ENCODE results near the gene MACF1. TPM values are rescaled to one million over a fixed set of nuclear protein-coding genes. Genes with fewer than 3 reads are reported as not detected.

The MACF1 gene
- total and polyA plus RNA-seq, 12 donors = 85.3 to 379 (median 305) TPM

- TF ChIP-seq CTCF (IDR thresholded peaks at IDR 0.05) = no peak
- peaks cover 0 to 4% (median 0%) of the 10 kb centered on the region in 9 donors for H3K36me3 ChIP-seq
- 51 to 53% methylated on average over 4 of the region's 4 CpGs for WGBS, 2 donors
- H3K27ac ChIP-seq = peak overlapping the region in 9 of 10 donors; percentile 48 to 89 (median 82)
- H3K9me3 ChIP-seq = no peaks in the 10 kb centered on the region
- peak overlapping the region in 6 of 10 donors; percentile 11 to 51 (median 38) for H3K4me3 ChIP-seq
- intact Hi-C loops (cut with DNase I) = no loop called here
- H3K27me3 ChIP-seq = no peaks in the 10 kb centered on the region
- peaks cover 11 to 91% (median 77%) of the 10 kb centered on the region in 9 donors for H3K4me1 ChIP-seq
- ATAC-seq (no peak), DNase-seq (no peak)
Measured at GRCh38 chr1:39216771-39217170, 12.3 kb downstream of the MACF1 start.

GRCh38 chr1:39220891-39221870 is 16.7 kb downstream of the MACF1 start:
- WGBS, 2 donors = 91 to 92% methylated on average over 10 of the region's 10 CpGs
- DNase-seq (no peak), ATAC-seq (no peak)
- no peaks in the 10 kb centered on the region for H3K27me3 ChIP-seq
- no peak for TF ChIP-seq CTCF (IDR thresholded peaks at IDR 0.05)
- peaks cover 3 to 82% (median 64%) of the 10 kb centered on the region in 9 donors for H3K4me1 ChIP-seq
- H3K4me3 ChIP-seq = no peak overlapping the region
- H3K36me3 ChIP-seq = peaks cover 0 to 4% (median 0%) of the 10 kb centered on the region in 9 donors
- H3K27ac ChIP-seq = no peak overlapping the region
- intact Hi-C loops (cut with DNase I) = no loop called here
- no peaks in the 10 kb centered on the region for H3K9me3 ChIP-seq

DNA sequence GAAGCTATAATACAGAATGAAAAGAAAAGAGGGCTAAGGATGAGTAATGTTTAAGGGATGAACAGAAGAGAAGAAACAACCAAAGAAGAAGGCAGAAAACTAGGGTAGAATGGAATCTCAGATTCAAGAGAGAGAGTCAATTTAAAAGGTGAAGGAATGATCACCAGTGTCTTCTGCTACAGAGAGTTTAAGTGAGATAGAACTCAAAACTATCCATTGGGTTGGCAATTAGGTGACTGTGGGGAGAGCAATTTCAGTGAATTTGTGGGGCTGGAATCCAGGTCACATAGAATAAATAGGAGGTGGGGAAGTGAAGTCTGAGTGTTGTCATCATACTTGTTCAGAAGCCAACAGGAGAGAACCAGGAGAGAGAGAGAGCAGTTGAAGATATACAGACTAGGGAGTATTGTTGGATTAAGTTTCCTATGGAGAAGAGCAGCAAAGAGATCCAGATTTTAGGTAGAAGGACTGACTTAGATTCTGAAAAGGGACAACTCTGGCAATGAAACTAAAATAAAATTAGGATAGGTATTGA is 19.9 kb downstream of the MACF1 start:
- peaks cover 0 to 3% (median 0%) of the 10 kb centered on the region in 9 donors for H3K36me3 ChIP-seq
- H3K4me3 ChIP-seq = no peak overlapping the region
- intact Hi-C loops (cut with DNase I) = no loop called here
- DNase-seq = no peak
- no peaks in the 10 kb centered on the region for H3K27me3 ChIP-seq
- H3K9me3 ChIP-seq = no peaks in the 10 kb centered on the region
- ATAC-seq = no peak
- H3K4me1 ChIP-seq = peaks cover 2 to 77% (median 48%) of the 10 kb centered on the region in 9 donors
- no peak for TF ChIP-seq CTCF (IDR thresholded peaks at IDR 0.05)
- peak overlapping the region in 1 of 10 donors; percentile 7 for H3K27ac ChIP-seq

DNA sequence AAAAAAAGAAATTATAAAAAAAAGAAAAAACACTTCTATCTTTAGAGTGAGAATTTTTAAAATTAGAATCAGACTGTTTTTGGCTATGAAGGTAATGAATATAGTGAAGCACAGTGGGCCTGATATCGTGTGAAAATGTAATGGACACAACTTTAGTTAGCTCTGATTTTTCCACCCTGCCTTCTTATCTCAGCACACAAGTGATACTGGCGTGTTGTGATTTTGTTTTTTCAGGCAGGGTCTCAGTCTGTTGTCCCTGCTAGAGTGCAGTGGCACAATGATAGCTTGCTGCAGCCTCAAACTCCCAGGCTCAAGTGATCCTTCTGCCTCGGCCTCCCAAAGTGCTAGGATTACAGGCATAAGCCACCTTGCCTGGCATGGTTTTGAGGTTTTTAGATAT is 22.3 kb downstream of the MACF1 start:
- Histone ChIP-seq H3K4me3 (no peak overlapping the region), H3K4me1 (peaks cover 3 to 81% (median 59%) of the 10 kb centered on the region in 9 donors), H3K9me3 (no peaks in the 10 kb centered on the region), H3K27ac (no peak overlapping the region), H3K27me3 (no peaks in the 10 kb centered on the region), H3K36me3 (peaks cover 0 to 12% (median 0%) of the 10 kb centered on the region in 9 donors)
- DNase-seq = no peak
- 70 to 71% methylated on average over 3 of the region's 3 CpGs for WGBS, 2 donors
- no peak for ATAC-seq
- no peak for TF ChIP-seq CTCF (IDR thresholded peaks at IDR 0.05)
- intact Hi-C loops (cut with DNase I) = no loop called here

Measured in heart right ventricle (tissue), 16 donors.